SK-N-SH (cell line): ENCODE measurements around the gene ZSCAN22. TPM values are rescaled to one million over a fixed set of nuclear protein-coding genes. Genes with fewer than 3 reads are reported as not detected.

Experiments used
- CTCF ChIA-PET: fragments of 300-600, 350-600 bp; formaldehyde crosslinking; extraction: SDS; loops from one replicate; lab custom pipeline; 2021; lab: Yijun Ruan, JAX
- POLR2A ChIA-PET: fragments of 350-600 bp; sonication (Branson Sonifier 250); formaldehyde crosslinking; extraction: SDS; loops from one replicate; lab custom pipeline; 2020; ENCODE audit warnings: antibody characterized with exemption, inconsistent platforms; lab: Yijun Ruan, JAX
- DNase-seq: peaks from one replicate; pipeline ENCODE4 v3.0.0; 2012
- H2AFZ ChIP-seq: fragments of 200-600 bp; sonication (generic); 2 replicates; pipeline ENCODE4 v1.8.1; 2016; ENCODE audit warnings: antibody characterized with exemption, mild to moderate bottlenecking, low read depth
- H3F3A ChIP-seq: fragments of 200-600 bp; sonication (generic); replicated peaks from 2 replicates; pipeline ENCODE3; 2016; ENCODE audit warnings: antibody characterized with exemption, mild to moderate bottlenecking; ENCODE audit not compliant: insufficient read depth
- H3K27ac ChIP-seq, 2 experiments: fragments of 200-500 bp in 1 of 2; fragments of 200-600 bp in 1 of 2; sonication (Bioruptor generic) in 1 of 2; sonication (generic), shearing (Covaris generic) in 1 of 2; 2 replicates each; pipeline versions ENCODE4 v1.5.1 to v1.6.1; 2014 to 2016; ENCODE audit warnings: low read depth in 2 of 2, inconsistent platforms in 1 of 2, low read length in 1 of 2, mild to moderate bottlenecking in 1 of 2, mixed read lengths in 1 of 2
- H3K27me3 ChIP-seq: fragments of 200-600 bp; sonication (generic), shearing (Covaris generic); 2 replicates; pipeline ENCODE4 v1.6.1; 2016; ENCODE audit warnings: mixed run types; ENCODE audit not compliant: insufficient read depth
- H3K36me3 ChIP-seq, 2 experiments: fragments of 200-500 bp in 1 of 2; fragments of 200-600 bp in 1 of 2; sonication (Bioruptor generic) in 1 of 2; sonication (generic) in 1 of 2; replicated peaks in 1 of 2; 2 replicates each; pipeline versions ENCODE3 to v1.5.1; 2014 to 2016; ENCODE audit warnings: low read length in 1 of 2, mild to moderate bottlenecking in 1 of 2; ENCODE audit not compliant: insufficient read depth in 2 of 2, control insufficient read depth in 1 of 2
- H3K4me1 ChIP-seq, 2 experiments: fragments of 200-500 bp in 1 of 2; fragments of 200-600 bp in 1 of 2; sonication (Bioruptor generic) in 1 of 2; sonication (generic), shearing (Covaris generic) in 1 of 2; 2 replicates each; pipeline versions ENCODE4 v1.5.1 to v1.6.1; 2014 to 2016; ENCODE audit warnings: low read depth in 1 of 2, low read length in 1 of 2, mixed run types in 1 of 2; ENCODE audit not compliant: insufficient read depth in 2 of 2, control insufficient read depth in 1 of 2
- H3K4me2 ChIP-seq: fragments of 200-600 bp; sonication (generic), shearing (Covaris generic); 2 replicates; pipeline ENCODE4 v1.6.1; 2017; ENCODE audit warnings: mixed run types
- H3K4me3 ChIP-seq, 2 experiments: fragments of 200-500 bp in 1 of 2; fragments of 200-600 bp in 1 of 2; sonication (Bioruptor generic) in 1 of 2; sonication (generic), shearing (Covaris generic) in 1 of 2; 2 replicates each; pipeline versions ENCODE4 v1.5.1 to v1.8.1; 2014 to 2016; ENCODE audit warnings: low read depth in 2 of 2, inconsistent platforms in 1 of 2, low read length in 1 of 2, mild to moderate bottlenecking in 1 of 2, mixed read lengths in 1 of 2, moderate library complexity in 1 of 2
- H3K79me2 ChIP-seq: fragments of 200-600 bp; sonication (generic); 2 replicates; pipeline ENCODE4 v1.8.1; 2017; ENCODE audit warnings: mild to moderate bottlenecking; ENCODE audit not compliant: insufficient read depth
- H3K9ac ChIP-seq: fragments of 200-600 bp; sonication (generic); 2 replicates; pipeline ENCODE4 v1.6.1; 2017; ENCODE audit warnings: mixed run types
- H3K9me2 ChIP-seq: fragments of 200-600 bp; sonication (generic); 2 replicates; pipeline ENCODE4 v1.6.1; 2017; ENCODE audit warnings: mixed run types
- H3K9me3 ChIP-seq: fragments of 200-600 bp; sonication (generic); 2 replicates; pipeline ENCODE4 v1.6.1; 2017; ENCODE audit warnings: mixed run types, mild to moderate bottlenecking, moderate library complexity
- H4K20me1 ChIP-seq: fragments of 200-600 bp; sonication (generic); 2 replicates; pipeline ENCODE4 v1.6.1; 2017; ENCODE audit warnings: mild to moderate bottlenecking, mixed run types; ENCODE audit not compliant: insufficient read depth
- ELF1 ChIP-seq: IDR thresholded peaks from 2 replicates; pipeline ENCODE4 v1.4.0; 2012
- EZH2phosphoT487 ChIP-seq: fragments of 200-600 bp; sonication (generic); IDR thresholded peaks from 2 replicates; pipeline ENCODE4 v1.6.1; 2017; ENCODE audit warnings: low read depth, mixed run types, mild to moderate bottlenecking, antibody characterized with exemption, moderate library complexity, borderline replicate concordance
- FOSL2 ChIP-seq: IDR thresholded peaks from 2 replicates; pipeline ENCODE4 v1.4.0; 2012; ENCODE audit warnings: low read depth, mild to moderate bottlenecking, moderate library complexity, borderline replicate concordance
- FOXJ3 ChIP-seq: sonication (generic); formaldehyde crosslinking; IDR thresholded peaks from 2 replicates; pipeline ENCODE4 v1.5.1; 2020; ENCODE audit warnings: mild to moderate bottlenecking, missing genetic modification reagents
- FOXM1 ChIP-seq: IDR thresholded peaks from 2 replicates; pipeline ENCODE4 v1.4.0; 2012; ENCODE audit warnings: low read depth, mild to moderate bottlenecking
- JUND ChIP-seq: IDR thresholded peaks from 2 replicates; pipeline ENCODE4 v1.4.0; 2012
- MEF2A ChIP-seq: IDR thresholded peaks from 2 replicates; pipeline ENCODE4 v1.4.0; 2012; ENCODE audit warnings: low read depth, borderline replicate concordance
- MXI1 ChIP-seq: IDR thresholded peaks from 2 replicates; pipeline ENCODE4 v1.6.1; 2012; ENCODE audit warnings: mild to moderate bottlenecking, low read depth, low read length, improper control_type of control experiment
- NRF1 ChIP-seq: IDR thresholded peaks from 2 replicates; pipeline ENCODE4 v1.6.1; 2012; ENCODE audit warnings: low read depth, mild to moderate bottlenecking, low read length
- POLR2AphosphoS5 ChIP-seq: IDR thresholded peaks from 2 replicates; pipeline ENCODE4 v1.6.1; 2012; ENCODE audit warnings: low read depth, low read length
- RAD21 ChIP-seq: IDR thresholded peaks from 2 replicates; pipeline ENCODE4 v1.6.1; 2012; ENCODE audit warnings: mild to moderate bottlenecking, low read length
- RFX5 ChIP-seq: IDR thresholded peaks from 2 replicates; pipeline ENCODE4 v1.6.1; 2012; ENCODE audit warnings: mild to moderate bottlenecking, improper control_type of control experiment, low read length
- TAF1 ChIP-seq: IDR thresholded peaks from 2 replicates; pipeline ENCODE4 v1.6.1; 2012; ENCODE audit warnings: low read depth, mild to moderate bottlenecking, low read length, moderate library complexity, borderline replicate concordance
- TEAD4 ChIP-seq: IDR thresholded peaks from 2 replicates; pipeline ENCODE4 v1.4.0; 2012; ENCODE audit warnings: mild to moderate bottlenecking, borderline replicate concordance; ENCODE audit not compliant: insufficient read depth
- YY1 ChIP-seq: IDR thresholded peaks from 2 replicates; pipeline ENCODE4 v1.4.0; 2012; ENCODE audit warnings: low read depth, mild to moderate bottlenecking
- WGBS: methylation state at CpG from one replicate; pipeline ENCODE4 v1.1.6; 2017; ENCODE audit warnings: low lambda C conversion rate; 5-methylcytosine and 5-hydroxymethylcytosine counted together
- polyA plus RNA-seq, 3 experiments: library from polyadenylated mRNA; depleted of rRNA; stranded (reverse); fragments of >200 nt; gene quantifications; 2 replicates each; pipeline ENCODE4 v1.2.3, GENCODE V29; 2012
- TF ChIP-seq, protein P1 (sequence below): fragments of 150-350 bp; IDR thresholded peaks from 2 replicates; pipeline ENCODE4 v1.6.1; 2017; ENCODE audit warnings: antibody characterized with exemption, low read length, low read depth, borderline replicate concordance
- TF ChIP-seq, protein P2 (sequence below): IDR thresholded peaks from 2 replicates; pipeline ENCODE4 v1.6.1; 2012; ENCODE audit warnings: mild to moderate bottlenecking, low read depth, low read length, moderate library complexity
- TF ChIP-seq, protein P3 (sequence below): IDR thresholded peaks from 2 replicates; pipeline ENCODE4 v1.4.0; 2012; ENCODE audit warnings: low read depth
- TF ChIP-seq, protein P4 (sequence below): fragments of 200-600 bp; sonication (generic); IDR thresholded peaks from 2 replicates; pipeline ENCODE4 v1.6.1; 2017; ENCODE audit warnings: antibody characterized with exemption, mild to moderate bottlenecking, moderate library complexity
- TF ChIP-seq, protein P5 (sequence below): IDR thresholded peaks from 2 replicates; pipeline ENCODE4 v1.4.0; 2012; ENCODE audit warnings: low read depth, borderline replicate concordance
- TF ChIP-seq, protein P6 (sequence below): IDR thresholded peaks from 2 replicates; pipeline ENCODE4 v1.4.0; 2012; ENCODE audit warnings: low read depth, borderline replicate concordance

ZSCAN22 gene
- polyA plus RNA-seq, 1 of the 3 experiments (the other 2 are of a cell fraction), result 2.3 TPM

DNA sequence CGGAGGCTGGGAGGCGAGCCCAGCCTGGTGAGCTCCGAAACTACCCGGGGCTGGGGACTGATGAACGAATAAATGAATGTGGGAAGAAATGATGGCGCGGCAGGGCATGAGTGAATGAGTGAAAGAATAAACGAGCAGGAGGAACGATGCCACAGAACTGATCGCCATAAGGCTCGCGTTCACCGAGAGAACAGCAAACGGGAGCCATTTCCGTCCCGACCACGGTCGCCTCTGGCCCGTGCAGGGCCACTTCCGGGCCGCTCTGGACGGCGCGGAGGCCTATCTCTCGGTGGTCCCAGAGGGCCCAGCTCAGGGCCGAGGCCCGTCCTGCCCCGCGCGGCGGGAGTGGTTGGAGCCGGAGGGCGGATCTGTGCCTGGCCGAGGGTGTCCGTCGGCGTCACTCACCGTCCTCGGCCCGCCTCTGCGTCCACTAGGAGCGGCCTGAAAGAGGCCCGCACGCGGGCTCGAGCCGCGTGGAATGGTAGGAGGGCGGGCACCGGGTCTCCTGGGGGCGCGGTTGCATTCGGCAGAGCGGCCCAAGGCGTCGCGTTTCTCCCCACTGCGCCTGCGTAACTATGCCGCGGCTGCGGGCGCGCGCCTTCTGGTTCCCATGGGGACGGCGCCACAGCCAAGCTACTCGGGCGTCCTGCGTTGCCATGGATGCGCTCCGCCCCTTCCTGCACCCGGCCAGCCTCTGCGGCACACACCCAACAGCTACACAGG, 35.6 kb downstream of the ZSCAN22 start, which contains the start of gene ZNF497:
TSS of gene ZNF497 (minus strand) at position 480 of the 723 bp plus-strand sequence. CDS start 5,116 bp downstream, outside the sequence.
- peak within 1 kb of the TSS; percentile 77 to 95 for H3K4me3 ChIP-seq
- CTCF ChIA-PET, result interaction anchor here (0.6 to 2.5 kb wide), 8 partner anchors 9 to 157 kb away, joined by 3 to 12 read pairs (median 3); partner anchors contain the start of genes A1BG, ZBTB45 and ZSCAN22
- WGBS, result 2% methylated on average over 15 of the region's 74 CpGs
- H3K27ac ChIP-seq, result peak within 1 kb of the TSS; percentile 97 to 98
- no peaks in the 10 kb centered on the region for H3K9me2 ChIP-seq
- DNase-seq, result peak; percentile 99
- H3K27me3 ChIP-seq, result no peaks in the 10 kb centered on the region
- POLR2A ChIA-PET, result interaction anchor here (0.6 to 3.2 kb wide), 20 partner anchors 9 to 192 kb away, joined by 3 to 34 read pairs (median 6); partner anchors contain the start of genes A1BG, CHMP2A, ZBTB45 and ZNF132
- no peaks in the 10 kb centered on the region for H3K9me3 ChIP-seq
- no peaks in the 10 kb centered on the region for H3K36me3 ChIP-seq
- H2AFZ ChIP-seq, result peak within 1 kb of the TSS; percentile 99
- peak within 1 kb of the TSS; percentile 97 for H3K9ac ChIP-seq
- H3K4me1 ChIP-seq, result peaks cover 0 to 8% of the 10 kb centered on the region in 2 experiments; a peak in 2 of 4 replicates
- H3K4me2 ChIP-seq, result peak within 1 kb of the TSS; percentile 98
- H3F3A ChIP-seq, result peaks cover 23% of the 10 kb centered on the region
- H3K79me2 ChIP-seq, result no peaks in the 10 kb centered on the region
- no peaks in the 10 kb centered on the region for H4K20me1 ChIP-seq
- peak; percentile 99 for TF ChIP-seq MXI1
- TF ChIP-seq, protein P1, sequence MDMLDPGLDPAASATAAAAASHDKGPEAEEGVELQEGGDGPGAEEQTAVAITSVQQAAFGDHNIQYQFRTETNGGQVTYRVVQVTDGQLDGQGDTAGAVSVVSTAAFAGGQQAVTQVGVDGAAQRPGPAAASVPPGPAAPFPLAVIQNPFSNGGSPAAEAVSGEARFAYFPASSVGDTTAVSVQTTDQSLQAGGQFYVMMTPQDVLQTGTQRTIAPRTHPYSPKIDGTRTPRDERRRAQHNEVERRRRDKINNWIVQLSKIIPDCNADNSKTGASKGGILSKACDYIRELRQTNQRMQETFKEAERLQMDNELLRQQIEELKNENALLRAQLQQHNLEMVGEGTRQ, result no peak
- TF ChIP-seq TAF1, result peak; percentile 89
- peak; percentile 90 for TF ChIP-seq NRF1
- TF ChIP-seq YY1, result peak; percentile 81; the same call in 1 of the 2 replicates
- TF ChIP-seq FOSL2, result no peak
- TF ChIP-seq, protein P2, sequence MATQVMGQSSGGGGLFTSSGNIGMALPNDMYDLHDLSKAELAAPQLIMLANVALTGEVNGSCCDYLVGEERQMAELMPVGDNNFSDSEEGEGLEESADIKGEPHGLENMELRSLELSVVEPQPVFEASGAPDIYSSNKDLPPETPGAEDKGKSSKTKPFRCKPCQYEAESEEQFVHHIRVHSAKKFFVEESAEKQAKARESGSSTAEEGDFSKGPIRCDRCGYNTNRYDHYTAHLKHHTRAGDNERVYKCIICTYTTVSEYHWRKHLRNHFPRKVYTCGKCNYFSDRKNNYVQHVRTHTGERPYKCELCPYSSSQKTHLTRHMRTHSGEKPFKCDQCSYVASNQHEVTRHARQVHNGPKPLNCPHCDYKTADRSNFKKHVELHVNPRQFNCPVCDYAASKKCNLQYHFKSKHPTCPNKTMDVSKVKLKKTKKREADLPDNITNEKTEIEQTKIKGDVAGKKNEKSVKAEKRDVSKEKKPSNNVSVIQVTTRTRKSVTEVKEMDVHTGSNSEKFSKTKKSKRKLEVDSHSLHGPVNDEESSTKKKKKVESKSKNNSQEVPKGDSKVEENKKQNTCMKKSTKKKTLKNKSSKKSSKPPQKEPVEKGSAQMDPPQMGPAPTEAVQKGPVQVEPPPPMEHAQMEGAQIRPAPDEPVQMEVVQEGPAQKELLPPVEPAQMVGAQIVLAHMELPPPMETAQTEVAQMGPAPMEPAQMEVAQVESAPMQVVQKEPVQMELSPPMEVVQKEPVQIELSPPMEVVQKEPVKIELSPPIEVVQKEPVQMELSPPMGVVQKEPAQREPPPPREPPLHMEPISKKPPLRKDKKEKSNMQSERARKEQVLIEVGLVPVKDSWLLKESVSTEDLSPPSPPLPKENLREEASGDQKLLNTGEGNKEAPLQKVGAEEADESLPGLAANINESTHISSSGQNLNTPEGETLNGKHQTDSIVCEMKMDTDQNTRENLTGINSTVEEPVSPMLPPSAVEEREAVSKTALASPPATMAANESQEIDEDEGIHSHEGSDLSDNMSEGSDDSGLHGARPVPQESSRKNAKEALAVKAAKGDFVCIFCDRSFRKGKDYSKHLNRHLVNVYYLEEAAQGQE, result peak; percentile 34; the same call in 1 of the 2 replicates
- TF ChIP-seq, protein P3, sequence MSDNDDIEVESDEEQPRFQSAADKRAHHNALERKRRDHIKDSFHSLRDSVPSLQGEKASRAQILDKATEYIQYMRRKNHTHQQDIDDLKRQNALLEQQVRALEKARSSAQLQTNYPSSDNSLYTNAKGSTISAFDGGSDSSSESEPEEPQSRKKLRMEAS, result no peak; the same call in none of the 2 replicates
- TF ChIP-seq EZH2phosphoT487, result no peak
- no peak for TF ChIP-seq MEF2A
- no peak for TF ChIP-seq RAD21
- TF ChIP-seq JUND, result no peak
- TF ChIP-seq TEAD4, result no peak
- TF ChIP-seq, protein P4, sequence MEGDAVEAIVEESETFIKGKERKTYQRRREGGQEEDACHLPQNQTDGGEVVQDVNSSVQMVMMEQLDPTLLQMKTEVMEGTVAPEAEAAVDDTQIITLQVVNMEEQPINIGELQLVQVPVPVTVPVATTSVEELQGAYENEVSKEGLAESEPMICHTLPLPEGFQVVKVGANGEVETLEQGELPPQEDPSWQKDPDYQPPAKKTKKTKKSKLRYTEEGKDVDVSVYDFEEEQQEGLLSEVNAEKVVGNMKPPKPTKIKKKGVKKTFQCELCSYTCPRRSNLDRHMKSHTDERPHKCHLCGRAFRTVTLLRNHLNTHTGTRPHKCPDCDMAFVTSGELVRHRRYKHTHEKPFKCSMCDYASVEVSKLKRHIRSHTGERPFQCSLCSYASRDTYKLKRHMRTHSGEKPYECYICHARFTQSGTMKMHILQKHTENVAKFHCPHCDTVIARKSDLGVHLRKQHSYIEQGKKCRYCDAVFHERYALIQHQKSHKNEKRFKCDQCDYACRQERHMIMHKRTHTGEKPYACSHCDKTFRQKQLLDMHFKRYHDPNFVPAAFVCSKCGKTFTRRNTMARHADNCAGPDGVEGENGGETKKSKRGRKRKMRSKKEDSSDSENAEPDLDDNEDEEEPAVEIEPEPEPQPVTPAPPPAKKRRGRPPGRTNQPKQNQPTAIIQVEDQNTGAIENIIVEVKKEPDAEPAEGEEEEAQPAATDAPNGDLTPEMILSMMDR, result no peak
- TF ChIP-seq RFX5, result no peak
- peak; percentile 83 for TF ChIP-seq POLR2AphosphoS5
- TF ChIP-seq FOXJ3, result no peak
- TF ChIP-seq, protein P5, sequence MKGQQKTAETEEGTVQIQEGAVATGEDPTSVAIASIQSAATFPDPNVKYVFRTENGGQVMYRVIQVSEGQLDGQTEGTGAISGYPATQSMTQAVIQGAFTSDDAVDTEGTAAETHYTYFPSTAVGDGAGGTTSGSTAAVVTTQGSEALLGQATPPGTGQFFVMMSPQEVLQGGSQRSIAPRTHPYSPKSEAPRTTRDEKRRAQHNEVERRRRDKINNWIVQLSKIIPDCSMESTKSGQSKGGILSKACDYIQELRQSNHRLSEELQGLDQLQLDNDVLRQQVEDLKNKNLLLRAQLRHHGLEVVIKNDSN, result peak; percentile 10; the same call in 1 of the 2 replicates
- TF ChIP-seq, protein P6, sequence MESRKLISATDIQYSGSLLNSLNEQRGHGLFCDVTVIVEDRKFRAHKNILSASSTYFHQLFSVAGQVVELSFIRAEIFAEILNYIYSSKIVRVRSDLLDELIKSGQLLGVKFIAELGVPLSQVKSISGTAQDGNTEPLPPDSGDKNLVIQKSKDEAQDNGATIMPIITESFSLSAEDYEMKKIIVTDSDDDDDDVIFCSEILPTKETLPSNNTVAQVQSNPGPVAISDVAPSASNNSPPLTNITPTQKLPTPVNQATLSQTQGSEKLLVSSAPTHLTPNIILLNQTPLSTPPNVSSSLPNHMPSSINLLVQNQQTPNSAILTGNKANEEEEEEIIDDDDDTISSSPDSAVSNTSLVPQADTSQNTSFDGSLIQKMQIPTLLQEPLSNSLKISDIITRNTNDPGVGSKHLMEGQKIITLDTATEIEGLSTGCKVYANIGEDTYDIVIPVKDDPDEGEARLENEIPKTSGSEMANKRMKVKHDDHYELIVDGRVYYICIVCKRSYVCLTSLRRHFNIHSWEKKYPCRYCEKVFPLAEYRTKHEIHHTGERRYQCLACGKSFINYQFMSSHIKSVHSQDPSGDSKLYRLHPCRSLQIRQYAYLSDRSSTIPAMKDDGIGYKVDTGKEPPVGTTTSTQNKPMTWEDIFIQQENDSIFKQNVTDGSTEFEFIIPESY, result no peak; the same call in 1 of the 2 replicates
- TF ChIP-seq ELF1, result peak; percentile 70
- no peak for TF ChIP-seq FOXM1
